ENCODE data around the gene NUFIP2. TPM values are rescaled to one million over a fixed set of nuclear protein-coding genes. Genes with fewer than 3 reads are reported as not detected.
"Not testable (repeated sequence)": the region's sequence is repeated elsewhere in the genome, so short reads cannot be mapped to it uniquely, and the experiment has no call there.

The NUFIP2 gene
- total and polyA plus RNA-seq, 2 donors (not counting 3 experiments of a cell fraction or from before 2014, with no cell fraction given): 27.2 to 51.1 TPM

DNA sequence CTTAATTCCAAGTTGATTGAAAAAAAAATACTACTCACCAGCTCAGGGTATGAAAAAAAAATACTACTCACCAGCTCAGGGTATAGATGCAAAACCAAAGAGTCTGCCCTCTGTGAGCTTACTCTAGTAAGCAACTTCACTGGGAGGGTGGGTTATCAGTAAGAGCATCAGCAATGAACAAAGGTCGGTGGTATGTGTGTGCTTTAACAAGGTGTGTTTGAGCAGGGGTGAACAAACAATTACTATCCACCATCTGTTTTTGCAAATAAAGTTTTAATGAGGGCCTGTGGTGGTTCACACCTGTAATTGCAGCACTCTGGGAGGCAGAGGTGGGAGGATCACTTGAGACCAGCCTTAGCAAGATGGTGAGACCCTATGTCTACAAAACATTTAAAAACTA, 20.0 kb downstream of the NUFIP2 start:
- dilution Hi-C loops (cut with MboI; ENCODE audit: extremely low pct_ligation_motif_present, low sequenced_read_pairs) (no loop called here), intact Hi-C loops (cut with micrococcal nuclease) (no loop called here)
- H2AFZ ChIP-seq (ENCODE audit: low read depth, low read length): no peak overlapping the region
- TF ChIP-seq FOS (IDR thresholded peaks at IDR 0.05; ENCODE audit: borderline replicate concordance, insufficient read depth, low read length) (no peak), POLR2A (IDR thresholded peaks at IDR 0.05; ENCODE audit: low read depth, low read length) (no peak), MYC (IDR thresholded peaks at IDR 0.05; ENCODE audit: low read depth, low read length) (no peak), EZH2 (IDR thresholded peaks at IDR 0.05; ENCODE audit: borderline replicate concordance, low read depth, low read length, severe bottlenecking) (no peak), JUN (IDR thresholded peaks at IDR 0.05; ENCODE audit: borderline replicate concordance, insufficient read depth, insufficient read length, low read depth) (no peak)
- TF ChIP-seq, protein P1, sequence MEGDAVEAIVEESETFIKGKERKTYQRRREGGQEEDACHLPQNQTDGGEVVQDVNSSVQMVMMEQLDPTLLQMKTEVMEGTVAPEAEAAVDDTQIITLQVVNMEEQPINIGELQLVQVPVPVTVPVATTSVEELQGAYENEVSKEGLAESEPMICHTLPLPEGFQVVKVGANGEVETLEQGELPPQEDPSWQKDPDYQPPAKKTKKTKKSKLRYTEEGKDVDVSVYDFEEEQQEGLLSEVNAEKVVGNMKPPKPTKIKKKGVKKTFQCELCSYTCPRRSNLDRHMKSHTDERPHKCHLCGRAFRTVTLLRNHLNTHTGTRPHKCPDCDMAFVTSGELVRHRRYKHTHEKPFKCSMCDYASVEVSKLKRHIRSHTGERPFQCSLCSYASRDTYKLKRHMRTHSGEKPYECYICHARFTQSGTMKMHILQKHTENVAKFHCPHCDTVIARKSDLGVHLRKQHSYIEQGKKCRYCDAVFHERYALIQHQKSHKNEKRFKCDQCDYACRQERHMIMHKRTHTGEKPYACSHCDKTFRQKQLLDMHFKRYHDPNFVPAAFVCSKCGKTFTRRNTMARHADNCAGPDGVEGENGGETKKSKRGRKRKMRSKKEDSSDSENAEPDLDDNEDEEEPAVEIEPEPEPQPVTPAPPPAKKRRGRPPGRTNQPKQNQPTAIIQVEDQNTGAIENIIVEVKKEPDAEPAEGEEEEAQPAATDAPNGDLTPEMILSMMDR (IDR thresholded peaks at IDR 0.05; ENCODE audit: extremely low read depth in 1 of 2, insufficient read depth in 1 of 2, low read depth in 1 of 2, low read length in 2 of 2): no peak
- TF ChIP-seq, protein P2, sequence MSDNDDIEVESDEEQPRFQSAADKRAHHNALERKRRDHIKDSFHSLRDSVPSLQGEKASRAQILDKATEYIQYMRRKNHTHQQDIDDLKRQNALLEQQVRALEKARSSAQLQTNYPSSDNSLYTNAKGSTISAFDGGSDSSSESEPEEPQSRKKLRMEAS (IDR thresholded peaks at IDR 0.05; ENCODE audit: insufficient read depth, insufficient read length): no peak
- no peak overlapping the region for H3K27ac ChIP-seq (ENCODE audit: insufficient read depth, low read depth, low read length)
- no peak for FAIRE-seq
- no peaks in the 10 kb centered on the region for H3K4me1 ChIP-seq (ENCODE audit: control insufficient read depth, extremely low read depth, insufficient read depth, low read length)
- no peak overlapping the region for H3K9ac ChIP-seq (replicated peaks; ENCODE audit: extremely low read depth, insufficient read depth, low read length)
- no TSS peak for BruUV-seq (replicated peaks)
- ChIA-PET POLR2A (no interaction called here), CTCF (interaction anchor here (0.9 to 3.8 kb wide), 6 partner anchors 13 to 125 kb away, joined by 3 to 19 read pairs (median 4); no protein-coding TSS in a partner anchor)
- no peak for DNase-seq (ENCODE audit: low read depth, low spot score)
- H3K9me1 ChIP-seq (replicated peaks; ENCODE audit: control insufficient read depth, extremely low read depth, insufficient read depth, low read length): no peaks in the 10 kb centered on the region
- H4K20me1 ChIP-seq (replicated peaks; ENCODE audit: control insufficient read depth, extremely low read depth, insufficient read depth, low read length): peaks cover 26% of the 10 kb centered on the region
- H3K27me3 ChIP-seq (ENCODE audit: control insufficient read depth in 2 of 2, insufficient read depth in 2 of 2, low read length in 2 of 2): no peaks in the 10 kb centered on the region
- peaks cover 6 to 18% of the 10 kb centered on the region in 2 experiments for H3K36me3 ChIP-seq (ENCODE audit: control insufficient read depth in 2 of 2, extremely low read depth in 1 of 2, insufficient read depth in 2 of 2, low read length in 2 of 2)
- H3K79me2 ChIP-seq (ENCODE audit: control insufficient read depth, insufficient read depth, low read length): peaks cover 95% of the 10 kb centered on the region
- H3K4me3 ChIP-seq (replicated peaks in 1 of 3; ENCODE audit: insufficient read depth in 1 of 3, low read depth in 1 of 3, low read length in 3 of 3): no peak overlapping the region
- no peak overlapping the region for H3K4me2 ChIP-seq (ENCODE audit: insufficient read depth, low read length)
- H3K9me3 ChIP-seq (replicated peaks; ENCODE audit: control insufficient read depth, insufficient read depth, low read length): no peaks in the 10 kb centered on the region

DNA sequence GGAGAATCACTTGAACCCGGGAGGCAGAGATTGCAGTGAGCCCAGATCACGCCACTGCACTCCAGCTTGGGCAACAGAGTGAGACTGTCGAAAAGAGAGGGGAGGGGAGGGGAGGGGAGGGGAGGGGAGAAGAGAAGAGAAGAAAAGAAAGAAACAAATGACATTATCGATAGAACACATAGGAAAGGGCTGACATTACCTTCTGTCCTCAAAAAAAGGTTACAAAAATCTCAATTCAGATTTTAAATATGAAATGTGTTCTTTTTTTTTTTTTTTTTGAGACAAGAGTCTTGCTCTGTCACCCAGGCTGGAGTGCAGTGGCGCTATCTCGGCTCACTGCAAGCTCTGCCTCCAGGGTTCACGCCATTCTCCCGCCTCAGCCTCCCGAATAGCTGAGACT, 22.0 kb downstream of the NUFIP2 start:
- H4K20me1 ChIP-seq (replicated peaks; ENCODE audit: control insufficient read depth, extremely low read depth, insufficient read depth, low read length): peaks cover 27% of the 10 kb centered on the region

More for the DNA sequence above, 22.0 kb downstream of the NUFIP2 start:
- FAIRE-seq; H3K9me1 ChIP-seq (replicated peaks; ENCODE audit: control insufficient read depth, extremely low read depth, insufficient read depth, low read length); H3K27ac ChIP-seq (ENCODE audit: insufficient read depth, low read depth, low read length); POLR2A ChIA-PET; DNase-seq (ENCODE audit: low read depth, low spot score); BruUV-seq (replicated peaks); H3K9me3 ChIP-seq (replicated peaks; ENCODE audit: control insufficient read depth, insufficient read depth, low read length); H3K4me1 ChIP-seq (ENCODE audit: control insufficient read depth, extremely low read depth, insufficient read depth, low read length); H3K4me3 ChIP-seq (replicated peaks in 1 of 3; ENCODE audit: insufficient read depth in 1 of 3, low read depth in 1 of 3, low read length in 3 of 3); H2AFZ ChIP-seq (ENCODE audit: low read depth, low read length); dilution Hi-C loops (cut with MboI; ENCODE audit: extremely low pct_ligation_motif_present, low sequenced_read_pairs); H3K4me2 ChIP-seq (ENCODE audit: insufficient read depth, low read length); H3K27me3 ChIP-seq (ENCODE audit: control insufficient read depth in 2 of 2, insufficient read depth in 2 of 2, low read length in 2 of 2); H3K9ac ChIP-seq (replicated peaks; ENCODE audit: extremely low read depth, insufficient read depth, low read length); intact Hi-C loops (cut with micrococcal nuclease): not testable (repeated sequence)
- peaks cover 87% of the 10 kb centered on the region for H3K79me2 ChIP-seq (ENCODE audit: control insufficient read depth, insufficient read depth, low read length)
- CTCF ChIA-PET: interaction anchor here (2.7 to 3.8 kb wide), 2 partner anchors 14 to 19 kb away, joined by 11 to 19 read pairs; no protein-coding TSS in a partner anchor
- H3K36me3 ChIP-seq (ENCODE audit: control insufficient read depth in 2 of 2, extremely low read depth in 1 of 2, insufficient read depth in 2 of 2, low read length in 2 of 2): peaks cover 6 to 15% of the 10 kb centered on the region in 2 experiments
